Neural progenitor cell (in vitro differentiated cells): ENCODE results near the gene AMELX. TPM values are rescaled to one million over a fixed set of nuclear protein-coding genes. Genes with fewer than 3 reads are reported as not detected.

Experiments
- DNase-seq: peaks from one replicate; pipeline ENCODE4 v3.0.0-alpha.2; 2016; ENCODE audit warnings: low spot score
- H2AFZ ChIP-seq: fragments of 200-600 bp; sonication (generic); replicated peaks from 2 replicates; pipeline ENCODE4 v1.6.1; 2016; ENCODE audit warnings: antibody characterized with exemption
- H3F3A ChIP-seq: fragments of 200-600 bp; sonication (generic); 2 replicates; pipeline ENCODE4 v1.6.1; 2016; ENCODE audit warnings: antibody characterized with exemption, low read depth
- H3K27ac ChIP-seq: fragments of 200-600 bp; sonication (generic); 2 replicates; pipeline ENCODE4 v1.5.1; 2016; ENCODE audit warnings: mild to moderate bottlenecking
- H3K27me3 ChIP-seq: fragments of 200-600 bp; sonication (generic); 2 replicates; pipeline ENCODE4 v1.6.1; 2016; ENCODE audit warnings: mild to moderate bottlenecking, moderate library complexity
- H3K36me3 ChIP-seq: fragments of 200-600 bp; sonication (generic); 2 replicates; pipeline ENCODE4 v1.5.1; 2016
- H3K4me1 ChIP-seq: fragments of 200-600 bp; sonication (generic); 2 replicates; pipeline ENCODE4 v1.6.1; 2016; ENCODE audit warnings: mixed run types
- H3K4me2 ChIP-seq: fragments of 200-600 bp; sonication (generic); 2 replicates; pipeline ENCODE4 v1.6.1; 2016
- H3K4me3 ChIP-seq: fragments of 200-600 bp; sonication (generic); 2 replicates; pipeline ENCODE4 v1.5.1; 2016
- H3K79me2 ChIP-seq: fragments of 200-600 bp; sonication (generic); 2 replicates; pipeline ENCODE4 v1.6.1; 2016; ENCODE audit warnings: low read depth
- H3K9ac ChIP-seq: fragments of 200-600 bp; sonication (generic); 2 replicates; pipeline ENCODE4 v1.6.1; 2016
- H3K9me3 ChIP-seq: fragments of 200-600 bp; sonication (generic); 2 replicates; pipeline ENCODE4 v1.5.1; 2016; ENCODE audit warnings: low read depth
- H4K20me1 ChIP-seq: fragments of 200-600 bp; sonication (generic); 2 replicates; pipeline ENCODE4 v1.6.1; 2016; ENCODE audit warnings: low read depth
- H3K27ac Mint-ChIP-seq: 3 replicates; pipeline ENCODE4 v1.8.0; 2021; ENCODE audit warnings: mixed read lengths
- H3K27me3 Mint-ChIP-seq: 2 replicates; pipeline ENCODE4 v1.8.0; 2022; ENCODE audit warnings: low read depth, mild to moderate bottlenecking, inconsistent platforms, moderate library complexity, mixed read lengths; ENCODE audit not compliant: insufficient read depth
- H3K36me3 Mint-ChIP-seq: 3 replicates; pipeline ENCODE4 v1.8.0; 2021; ENCODE audit warnings: mixed read lengths
- H3K4me1 Mint-ChIP-seq: 3 replicates; pipeline ENCODE4 v1.8.0; 2021; ENCODE audit warnings: mixed read lengths
- H3K4me3 Mint-ChIP-seq: 3 replicates; pipeline ENCODE4 v1.8.0; 2021; ENCODE audit warnings: mild to moderate bottlenecking, moderate library complexity, mixed read lengths
- H3K9me3 Mint-ChIP-seq: 3 replicates; pipeline ENCODE4 v1.8.0; 2020; ENCODE audit warnings: mixed read lengths
- EZH2 ChIP-seq: fragments of 200-600 bp; sonication (generic); IDR thresholded peaks from 2 replicates; pipeline ENCODE4 v1.6.1; 2017; ENCODE audit warnings: antibody characterized with exemption, mild to moderate bottlenecking, moderate library complexity
- EZH2phosphoT487 ChIP-seq: fragments of 200-600 bp; sonication (generic); IDR thresholded peaks from 2 replicates; pipeline ENCODE4 v1.6.1; 2017; ENCODE audit warnings: antibody characterized with exemption
- total RNA-seq: library from RNA; depleted of rRNA; stranded (reverse); fragments of >200 nt; gene quantifications from 2 replicates; pipeline ENCODE4 v1.2.3, GENCODE V29; 2015; ENCODE audit warnings: low replicate concordance
- TF ChIP-seq, protein P1 (sequence below): fragments of 200-600 bp; sonication (generic); IDR thresholded peaks from 2 replicates; pipeline ENCODE4 v1.5.1; 2017; ENCODE audit warnings: antibody characterized with exemption, mild to moderate bottlenecking

The AMELX gene
- total RNA-seq: not detected in 2 replicates

DNA sequence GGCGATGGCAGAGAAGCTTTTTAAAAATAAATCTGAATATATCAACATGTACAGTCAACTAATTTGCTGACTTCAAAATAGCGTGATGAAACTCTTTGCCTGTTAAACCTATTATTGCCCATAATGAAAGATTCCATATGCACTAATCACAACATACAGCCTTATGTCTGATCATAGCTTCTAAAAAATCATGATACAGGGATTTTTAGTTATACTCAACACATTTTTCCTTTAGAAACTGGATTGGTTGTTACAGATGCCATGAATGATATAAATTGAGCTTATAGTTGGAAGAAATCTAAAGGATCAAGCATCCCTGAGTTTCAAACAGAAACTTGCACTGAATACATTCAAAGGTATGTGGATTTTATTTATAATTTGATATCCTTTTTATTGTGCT, at the start of gene AMELX:
TSS of gene AMELX (plus strand) at position 301 of the 400 bp plus-strand sequence. CDS start 1,376 bp downstream, outside the sequence.
- no peak within 1 kb of the TSS for H2AFZ ChIP-seq
- H3K9ac ChIP-seq: no peak within 1 kb of the TSS
- no peak within 1 kb of the TSS for H3K27ac ChIP-seq
- Mint-ChIP-seq H3K4me1 (peaks cover 18% of the 10 kb centered on the region), H3K36me3 (no peaks in the 10 kb centered on the region), H3K27me3 (no peaks in the 10 kb centered on the region), H3K4me3 (no peak within 1 kb of the TSS), H3K27ac (no peak within 1 kb of the TSS), H3K9me3 (no peaks in the 10 kb centered on the region)
- TF ChIP-seq EZH2phosphoT487 (no peak), EZH2 (no peak)
- TF ChIP-seq, protein P1, sequence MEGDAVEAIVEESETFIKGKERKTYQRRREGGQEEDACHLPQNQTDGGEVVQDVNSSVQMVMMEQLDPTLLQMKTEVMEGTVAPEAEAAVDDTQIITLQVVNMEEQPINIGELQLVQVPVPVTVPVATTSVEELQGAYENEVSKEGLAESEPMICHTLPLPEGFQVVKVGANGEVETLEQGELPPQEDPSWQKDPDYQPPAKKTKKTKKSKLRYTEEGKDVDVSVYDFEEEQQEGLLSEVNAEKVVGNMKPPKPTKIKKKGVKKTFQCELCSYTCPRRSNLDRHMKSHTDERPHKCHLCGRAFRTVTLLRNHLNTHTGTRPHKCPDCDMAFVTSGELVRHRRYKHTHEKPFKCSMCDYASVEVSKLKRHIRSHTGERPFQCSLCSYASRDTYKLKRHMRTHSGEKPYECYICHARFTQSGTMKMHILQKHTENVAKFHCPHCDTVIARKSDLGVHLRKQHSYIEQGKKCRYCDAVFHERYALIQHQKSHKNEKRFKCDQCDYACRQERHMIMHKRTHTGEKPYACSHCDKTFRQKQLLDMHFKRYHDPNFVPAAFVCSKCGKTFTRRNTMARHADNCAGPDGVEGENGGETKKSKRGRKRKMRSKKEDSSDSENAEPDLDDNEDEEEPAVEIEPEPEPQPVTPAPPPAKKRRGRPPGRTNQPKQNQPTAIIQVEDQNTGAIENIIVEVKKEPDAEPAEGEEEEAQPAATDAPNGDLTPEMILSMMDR: no peak
- H4K20me1 ChIP-seq: no peaks in the 10 kb centered on the region
- no peaks in the 10 kb centered on the region for H3K36me3 ChIP-seq
- H3K4me3 ChIP-seq: no peak within 1 kb of the TSS
- H3K9me3 ChIP-seq: no peaks in the 10 kb centered on the region
- H3K79me2 ChIP-seq: no peaks in the 10 kb centered on the region
- no peaks in the 10 kb centered on the region for H3F3A ChIP-seq
- DNase-seq: no peak
- no peaks in the 10 kb centered on the region for H3K4me1 ChIP-seq
- no peaks in the 10 kb centered on the region for H3K27me3 ChIP-seq
- no peak within 1 kb of the TSS for H3K4me2 ChIP-seq

DNA sequence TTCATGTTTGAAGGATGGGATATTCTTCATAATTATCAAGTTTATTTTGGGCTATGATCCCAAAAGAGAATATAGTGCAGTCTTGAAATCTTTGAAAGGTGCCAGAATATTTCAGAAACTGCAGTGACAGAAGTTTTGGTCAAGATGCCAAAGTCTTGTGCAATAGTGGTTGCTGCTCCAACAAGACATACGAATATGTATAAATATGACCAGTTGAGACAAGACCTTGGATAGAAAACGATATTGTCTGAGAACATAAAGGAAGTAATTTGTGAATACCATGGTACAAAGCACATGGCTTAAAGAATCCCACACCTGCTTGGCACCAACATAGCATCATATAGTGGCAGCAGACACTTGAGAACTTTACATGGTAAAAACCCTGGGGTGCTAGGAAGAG, 48.6 kb upstream of the AMELX start:
- Mint-ChIP-seq H3K27me3 (peaks cover 2% of the 10 kb centered on the region), H3K4me1 (no peaks in the 10 kb centered on the region), H3K36me3 (no peaks in the 10 kb centered on the region), H3K4me3 (no peak overlapping the region), H3K9me3 (no peaks in the 10 kb centered on the region), H3K27ac (no peak overlapping the region)
- H3K9me3 ChIP-seq: no peaks in the 10 kb centered on the region
- no peaks in the 10 kb centered on the region for H3K4me1 ChIP-seq
- no peaks in the 10 kb centered on the region for H3K36me3 ChIP-seq
- no peak overlapping the region for H3K4me3 ChIP-seq
- H3K27ac ChIP-seq: no peak overlapping the region
- H3K27me3 ChIP-seq: no peaks in the 10 kb centered on the region
- H3K4me2 ChIP-seq: no peak overlapping the region
- no peaks in the 10 kb centered on the region for H3K79me2 ChIP-seq
- no peak for DNase-seq
- TF ChIP-seq EZH2phosphoT487 (no peak), EZH2 (no peak)
- TF ChIP-seq, protein P1: no peak
- no peak overlapping the region for H2AFZ ChIP-seq
- H3K9ac ChIP-seq: no peak overlapping the region
- no peaks in the 10 kb centered on the region for H3F3A ChIP-seq
- H4K20me1 ChIP-seq: no peaks in the 10 kb centered on the region

DNA sequence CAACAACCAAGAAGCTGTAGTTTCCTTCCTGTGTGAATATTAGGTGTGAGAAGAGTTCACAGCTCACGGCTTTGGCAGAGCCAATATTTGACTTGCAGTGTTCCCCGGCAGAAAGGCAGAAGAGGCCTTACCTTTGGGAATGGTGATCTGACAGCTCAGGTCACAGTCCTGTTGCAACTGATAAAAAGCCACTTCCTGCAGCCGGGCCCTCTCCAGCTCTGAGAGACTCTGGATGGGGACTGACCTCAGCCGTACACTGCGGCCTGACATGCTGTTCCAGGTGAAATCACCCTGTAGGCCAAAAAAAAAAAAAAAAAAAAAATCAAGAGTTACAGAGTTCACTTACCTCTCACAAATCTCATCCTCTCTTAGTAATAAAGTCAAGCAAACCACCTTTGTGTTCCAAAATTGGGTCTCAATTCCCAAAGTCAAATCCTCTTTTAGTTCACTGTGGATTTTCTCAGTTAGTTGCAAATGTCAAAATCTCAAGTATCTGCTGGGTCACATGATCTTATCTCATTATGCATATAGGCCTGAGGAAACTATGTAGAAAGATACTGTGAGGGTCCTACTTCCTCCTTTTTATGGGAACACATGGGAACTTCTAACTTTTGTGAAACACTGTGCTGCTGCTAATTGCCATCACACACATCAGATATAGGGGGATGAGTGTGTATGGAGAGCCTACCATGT, 38.6 kb upstream of the AMELX start:
- DNase-seq: no peak
- H3K9me3 Mint-ChIP-seq: no peaks in the 10 kb centered on the region
- H3K4me2 ChIP-seq: no peak overlapping the region
- peaks cover 3% of the 10 kb centered on the region for H3K27me3 Mint-ChIP-seq
- H3K36me3 ChIP-seq: no peaks in the 10 kb centered on the region
- H2AFZ ChIP-seq: no peak overlapping the region
- H4K20me1 ChIP-seq: no peaks in the 10 kb centered on the region
- TF ChIP-seq EZH2: no peak
- TF ChIP-seq, protein P1: no peak
- TF ChIP-seq EZH2phosphoT487: no peak
- H3K4me1 Mint-ChIP-seq: peaks cover 4% of the 10 kb centered on the region
- H3K9ac ChIP-seq: no peak overlapping the region
- H3K4me3 Mint-ChIP-seq: no peak overlapping the region
- no peaks in the 10 kb centered on the region for H3K79me2 ChIP-seq
- no peaks in the 10 kb centered on the region for H3K9me3 ChIP-seq
- no peaks in the 10 kb centered on the region for H3K27me3 ChIP-seq
- H3K27ac ChIP-seq: no peak overlapping the region
- H3K4me3 ChIP-seq: no peak overlapping the region
- no peaks in the 10 kb centered on the region for H3F3A ChIP-seq
- no peaks in the 10 kb centered on the region for H3K4me1 ChIP-seq
- no peak overlapping the region for H3K27ac Mint-ChIP-seq
- H3K36me3 Mint-ChIP-seq: no peaks in the 10 kb centered on the region
